A549 (cell line): ENCODE results near the gene POU2F3. TPM values are rescaled to one million over a fixed set of nuclear protein-coding genes. Genes with fewer than 3 reads are reported as not detected.

Experiments used
- ATAC-seq, 2 experiments: fragments of 200-7000 bp in 1 of 2; fragments of >200 bp in 1 of 2; cut with Nextera tagmentation in 1 of 2; cut with Tn5 transposase in 1 of 2; 3 replicates each; pipeline versions ENCODE4 v1.8.0 to v1.9.1; 2018 to 2020; ENCODE audit warnings: mild to moderate bottlenecking in 1 of 2, moderate library complexity in 1 of 2
- CTCF ChIA-PET: fragments of 300-600 bp; sonication (Branson Sonifier 250); formaldehyde crosslinking; extraction: SDS; loops from one replicate; lab custom pipeline; 2021; ENCODE audit warnings: antibody characterized with exemption, inconsistent platforms; lab: Yijun Ruan, JAX
- POLR2A ChIA-PET: fragments of 350-600 bp; formaldehyde crosslinking; extraction: SDS; loops from one replicate; lab custom pipeline; 2021; ENCODE audit warnings: antibody characterized with exemption, inconsistent platforms; lab: Yijun Ruan, JAX
- DNase-seq, 2 experiments: peaks; one replicate each; pipeline versions ENCODE4 v3.0.0 to v3.0.0-alpha.2; 2011 to 2016; ENCODE audit warnings: low read depth in 1 of 2, low spot score in 1 of 2
- FAIRE-seq: peaks from 2 replicates; lab custom pipeline; 2011; peaks lifted over from hg19 to GRCh38; lab: Jason Lieb, UNC
- H3K27ac ChIP-seq, 2 experiments: fragments of >200 bp; sonication (Bioruptor Twin); formaldehyde crosslinking; 3 replicates each; pipeline ENCODE4 v1.5.1; 2016 to 2017
- H3K4me1 ChIP-seq: fragments of >200 bp; sonication (Bioruptor Twin); formaldehyde crosslinking; 3 replicates; pipeline ENCODE4 v1.6.1; 2016
- H3K4me2 ChIP-seq: fragments of >200 bp; sonication (Bioruptor Twin); formaldehyde crosslinking; 3 replicates; pipeline ENCODE4 v1.6.1; 2016
- H3K4me3 ChIP-seq: fragments of >200 bp; sonication (Bioruptor Twin); formaldehyde crosslinking; 3 replicates; pipeline ENCODE4 v1.5.1; 2016
- H3K9me3 ChIP-seq: fragments of >200 bp; sonication (Bioruptor Twin); formaldehyde crosslinking; 3 replicates; pipeline ENCODE4 v1.6.1; 2016
- BHLHE40 ChIP-seq: IDR thresholded peaks from 2 replicates; pipeline ENCODE4 v1.6.1; 2012; ENCODE audit warnings: low read depth, low read length, inconsistent platforms
- CBX2 ChIP-seq: fragments of 200-600 bp; sonication (generic); IDR thresholded peaks from 2 replicates; pipeline ENCODE4 v1.6.1; 2016; ENCODE audit warnings: low read depth, mild to moderate bottlenecking, borderline replicate concordance
- CBX8 ChIP-seq: fragments of 200-600 bp; sonication (generic); IDR thresholded peaks from 2 replicates; pipeline ENCODE4 v1.6.1; 2016
- CEBPB ChIP-seq, 2 experiments: fragments of >200 bp in 1 of 2; sonication (Bioruptor Twin) in 1 of 2; formaldehyde crosslinking in 1 of 2; IDR thresholded peaks; 2 replicates each; pipeline ENCODE4 v1.6.1; 2012 to 2016
- FOSB ChIP-seq: fragments of 250-450 bp; sonication (Bioruptor Pico); IDR thresholded peaks from 2 replicates; pipeline ENCODE4 v1.5.0; 2020; ENCODE audit warnings: mild to moderate bottlenecking, moderate library complexity
- FOXS1 ChIP-seq: fragments of 250-450 bp; sonication (Bioruptor Pico); IDR thresholded peaks from 2 replicates; pipeline ENCODE4 v1.5.0; 2020; ENCODE audit warnings: mild to moderate bottlenecking, moderate library complexity
- HDAC2 ChIP-seq: fragments of 200-600 bp; sonication (generic); IDR thresholded peaks from 2 replicates; pipeline ENCODE4 v1.6.1; 2016
- HES2 ChIP-seq: fragments of >200 bp; sonication (Bioruptor Twin); formaldehyde crosslinking; IDR thresholded peaks from 2 replicates; pipeline ENCODE4 v1.6.1; 2016
- HOXA7 ChIP-seq: fragments of 250-450 bp; sonication (Bioruptor Pico); IDR thresholded peaks from 2 replicates; pipeline ENCODE4 v1.5.0; 2020; ENCODE audit warnings: mild to moderate bottlenecking, moderate library complexity
- HOXB5 ChIP-seq: fragments of 250-450 bp; sonication (Bioruptor Pico); IDR thresholded peaks from 2 replicates; pipeline ENCODE4 v1.5.0; 2020; ENCODE audit warnings: mild to moderate bottlenecking, moderate library complexity
- JUN ChIP-seq, 2 experiments: fragments of >200 bp; sonication (Bioruptor Twin); formaldehyde crosslinking; IDR thresholded peaks; 2 replicates in 1 of 2; 3 replicates in 1 of 2; pipeline ENCODE4 v1.6.1; 2016 to 2017
- KDM1A ChIP-seq: fragments of 200-600 bp; sonication (generic); IDR thresholded peaks from 2 replicates; pipeline ENCODE4 v1.6.1; 2016; ENCODE audit warnings: low read depth, mild to moderate bottlenecking
- NFE2L2 ChIP-seq: fragments of 150-350 bp; conservative IDR thresholded peaks from 2 replicates; pipeline ENCODE4 v1.6.1; 2014; ENCODE audit warnings: low read length
- NR3C1 ChIP-seq: fragments of >200 bp; sonication (Bioruptor Twin); formaldehyde crosslinking; IDR thresholded peaks from 3 replicates; pipeline ENCODE4 v1.6.1; 2017
- PBX3 ChIP-seq: IDR thresholded peaks from 2 replicates; pipeline ENCODE4 v1.6.1; 2012
- PHF8 ChIP-seq: fragments of 200-600 bp; sonication (generic); IDR thresholded peaks from 2 replicates; pipeline ENCODE4 v1.6.1; 2016; ENCODE audit warnings: low read depth, mild to moderate bottlenecking, antibody characterized with exemption, moderate library complexity, borderline replicate concordance
- RARB ChIP-seq: fragments of 250-450 bp; sonication (Bioruptor Pico); IDR thresholded peaks from 2 replicates; pipeline ENCODE4 v1.8.0; 2021; ENCODE audit warnings: mild to moderate bottlenecking, moderate library complexity
- RCOR1 ChIP-seq: fragments of 150-350 bp; IDR thresholded peaks from 2 replicates; pipeline ENCODE4 v1.6.1; 2014; ENCODE audit warnings: antibody characterized with exemption, low read length, low read depth
- RNF2 ChIP-seq: fragments of 200-600 bp; sonication (generic); IDR thresholded peaks from 2 replicates; pipeline ENCODE4 v1.6.1; 2016; ENCODE audit warnings: low read depth, mild to moderate bottlenecking, antibody characterized with exemption, moderate library complexity, borderline replicate concordance
- SREBF2 ChIP-seq: fragments of 450-650 bp; IDR thresholded peaks from 2 replicates; pipeline ENCODE4 v1.6.1; 2014; ENCODE audit warnings: mild to moderate bottlenecking, moderate library complexity
- TP53 ChIP-seq: fragments of 250-450 bp; sonication (Bioruptor Pico); IDR thresholded peaks from 2 replicates; pipeline ENCODE4 v1.5.0; 2021; ENCODE audit warnings: mild to moderate bottlenecking, moderate library complexity
- ZC3H11A ChIP-seq: fragments of 450-650 bp; IDR thresholded peaks from 2 replicates; pipeline ENCODE4 v1.6.1; 2014; ENCODE audit warnings: antibody characterized with exemption, mild to moderate bottlenecking
- ZNF302 ChIP-seq: fragments of 250-450 bp; sonication (Bioruptor Pico); IDR thresholded peaks from 2 replicates; pipeline ENCODE4 v1.9.0; 2021; ENCODE audit warnings: inconsistent platforms, mild to moderate bottlenecking, moderate library complexity
- WGBS: methylation state at CpG from one replicate; pipeline ENCODE4 v1.1.6; 2017; ENCODE audit errors: missing lambda C conversion rate; 5-methylcytosine and 5-hydroxymethylcytosine counted together
- polyA plus RNA-seq, 4 experiments: library from polyadenylated mRNA; depleted of rRNA in 3 of 4; stranded (reverse); fragments of >200 nt; fragmentation: RNase III in 1 of 4; extraction: RNeasy Plus Mini Kit Qiagen cat#74134 plus additional on column Dnase treatment in 1 of 4; gene quantifications; 2 replicates in 3 of 4; 3 replicates in 1 of 4; pipeline ENCODE4 v1.2.3, GENCODE V29; 2011 to 2017
- TF ChIP-seq, protein P1 (sequence below): fragments of 450-650 bp; IDR thresholded peaks from 2 replicates; pipeline ENCODE4 v1.6.1; 2014; ENCODE audit warnings: antibody characterized with exemption

The POU2F3 gene
- polyA plus RNA-seq, 2 of the 4 experiments (the other 2 are of a cell fraction): not detected

DNA sequence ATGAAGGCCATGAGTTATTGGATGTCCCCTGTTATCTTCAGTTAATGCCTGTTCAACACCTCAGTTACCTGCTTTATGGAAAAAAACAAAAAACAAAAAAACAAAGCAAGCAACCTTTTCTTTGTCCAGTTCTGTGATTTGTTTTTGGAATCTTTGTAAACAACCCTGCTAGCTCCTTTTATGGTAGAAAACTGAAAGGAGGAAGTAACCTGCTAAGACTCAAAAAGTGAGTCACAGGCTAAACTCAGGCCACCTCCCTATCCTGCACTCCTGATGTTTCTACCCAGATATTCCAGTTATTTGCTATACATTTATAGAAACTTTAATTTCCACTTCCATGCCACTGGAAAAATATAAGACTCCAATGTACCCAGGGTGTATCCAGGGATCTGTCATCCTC is 64.6 kb downstream of the POU2F3 start:
- ChIA-PET POLR2A (no interaction called here), CTCF (interaction anchor here (2.0 to 15.7 kb wide), 8 partner anchors 9 to 133 kb away, joined by 5 to 407 read pairs (median 20); partner anchors contain the start of gene POU2F3)
- H3K9me3 ChIP-seq: no peaks in the 10 kb centered on the region
- H3K4me1 ChIP-seq: peaks cover 22% of the 10 kb centered on the region
- DNase-seq (peak; percentile 19 to 43), FAIRE-seq (no peak), ATAC-seq (no peak)
- no peak for TF ChIP-seq HES2
- H3K27ac ChIP-seq: no peak overlapping the region
- no peak overlapping the region for H3K4me3 ChIP-seq
- peak overlapping the region; percentile 23; the same call in 1 of the 3 replicates for H3K4me2 ChIP-seq

DNA sequence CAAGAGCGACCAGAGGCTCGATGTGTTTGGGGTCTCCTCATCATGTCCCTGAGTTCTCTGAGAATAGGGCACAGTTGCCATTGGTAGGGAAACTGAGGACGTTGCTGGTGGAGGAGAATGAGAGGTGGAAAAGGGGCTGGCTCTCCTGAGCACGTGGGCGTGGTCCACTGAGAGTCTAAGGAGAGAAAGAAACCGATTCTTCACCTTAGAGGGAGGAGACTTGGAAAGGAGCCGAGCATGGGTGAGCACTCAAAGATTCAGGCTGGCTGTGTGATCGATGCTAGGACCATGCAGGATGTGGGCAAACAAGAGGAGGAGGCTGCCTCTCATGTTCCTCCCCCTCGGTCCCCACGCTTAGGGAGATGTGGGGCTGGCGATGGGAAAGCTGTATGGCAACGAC is 65.3 kb downstream of the POU2F3 start:
- CTCF ChIA-PET: interaction anchor here (0.7 to 15.7 kb wide), 4 partner anchors 58 to 137 kb away, joined by 3 to 407 read pairs (median 54); partner anchors contain the start of gene POU2F3
- WGBS: 61% methylated on average over 9 of the region's 12 CpGs
- POLR2A ChIA-PET: no interaction called here
- H3K27ac ChIP-seq: no peak overlapping the region; a peak in 1 of 6 replicates
- no peak for ATAC-seq
- no peak for FAIRE-seq
- H3K4me1 ChIP-seq: peaks cover 16% of the 10 kb centered on the region
- no peak for DNase-seq
- no peak overlapping the region for H3K4me2 ChIP-seq
- H3K4me3 ChIP-seq: no peak overlapping the region
- no peaks in the 10 kb centered on the region for H3K9me3 ChIP-seq
- TF ChIP-seq RCOR1 (no peak), FOXS1 (CRISPR knock-in tag) (no peak), ZNF302 (CRISPR knock-in tag) (no peak), CBX2 (no peak), CEBPB (IDR thresholded peaks at IDR 0.05) (no peak), SREBF2 (no peak), FOSB (no peak), BHLHE40 (no peak), PHF8 (no peak), PBX3 (no peak), NR3C1 (no peak), JUN (IDR thresholded peaks at IDR 0.05) (no peak)

DNA sequence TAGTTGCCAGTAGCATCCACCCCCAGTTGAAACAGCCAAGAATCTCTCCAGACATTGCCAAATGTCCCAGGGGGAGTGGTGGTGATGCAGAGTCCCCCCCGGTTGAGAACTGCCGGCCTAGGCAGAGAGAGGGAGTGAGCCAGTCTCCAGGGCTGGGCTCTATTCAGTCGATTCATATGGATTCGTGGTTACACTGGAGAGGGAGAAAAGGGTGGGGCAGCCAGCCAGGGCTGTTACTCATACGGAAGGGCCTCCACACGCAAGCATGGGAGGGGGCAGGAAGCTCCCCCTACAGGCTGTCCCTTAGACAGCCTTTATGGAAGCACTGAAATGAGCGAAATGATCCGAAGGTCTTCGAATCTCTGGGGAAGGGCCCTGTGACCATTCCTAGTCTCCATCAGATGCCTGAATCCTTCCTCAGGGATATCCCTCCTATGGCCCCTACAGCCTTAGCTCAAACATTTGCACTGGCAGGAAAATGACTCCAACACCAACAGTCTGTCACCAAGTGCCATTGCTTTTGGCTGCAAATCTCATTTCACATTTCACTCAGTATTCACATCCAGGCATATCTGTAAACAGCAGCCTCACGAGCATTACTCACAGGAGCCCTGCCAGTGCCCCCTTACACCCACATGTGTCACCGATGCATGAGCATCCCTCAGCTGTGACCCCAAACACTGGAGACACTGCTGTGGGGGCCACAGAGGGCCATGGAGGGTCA is 66.7 kb downstream of the POU2F3 start:
- Histone ChIP-seq H3K27ac (no peak overlapping the region), H3K4me1 (peaks cover 16% of the 10 kb centered on the region), H3K4me2 (0 out of 3 replicates have a peak overlapping the region, but pooled peaks have one; percentile 5), H3K9me3 (no peaks in the 10 kb centered on the region), H3K4me3 (no peak overlapping the region)
- ATAC-seq (peak; percentile 67 to 74), DNase-seq (peak; percentile 31 to 65), FAIRE-seq (no peak)
- 36% methylated on average over 11 of the region's 11 CpGs for WGBS
- TF ChIP-seq CBX8: no peak
- TF ChIP-seq NFE2L2: no peak
- no peak for TF ChIP-seq NR3C1
- TF ChIP-seq CBX2: no peak
- TF ChIP-seq SREBF2: no peak
- ChIA-PET POLR2A (no interaction called here), CTCF (interaction anchor here (1.0 to 15.7 kb wide), 5 partner anchors 8 to 135 kb away, joined by 3 to 407 read pairs (median 3); partner anchors contain the start of gene POU2F3)

DNA sequence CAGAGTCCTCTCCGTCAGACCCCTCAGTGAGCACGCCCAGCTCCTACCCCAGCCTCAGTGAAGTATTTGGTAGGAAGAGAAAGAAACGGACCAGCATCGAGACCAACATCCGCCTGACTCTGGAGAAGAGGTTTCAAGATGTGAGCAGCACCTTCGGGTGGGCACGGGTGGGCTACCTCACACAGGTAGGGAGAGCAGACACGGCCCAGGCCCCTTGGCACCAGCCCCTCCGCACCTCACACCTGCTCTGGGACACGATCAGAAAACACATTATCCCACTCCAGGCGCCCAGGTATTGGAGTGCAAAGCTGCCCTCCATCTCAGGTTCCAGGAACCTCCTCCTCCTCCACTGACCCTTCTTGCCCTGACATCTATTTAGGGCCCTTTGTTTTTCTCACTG is 67.5 kb downstream of the POU2F3 start:
- no peak for TF ChIP-seq HOXB5 (CRISPR knock-in tag)
- TF ChIP-seq, protein P1, sequence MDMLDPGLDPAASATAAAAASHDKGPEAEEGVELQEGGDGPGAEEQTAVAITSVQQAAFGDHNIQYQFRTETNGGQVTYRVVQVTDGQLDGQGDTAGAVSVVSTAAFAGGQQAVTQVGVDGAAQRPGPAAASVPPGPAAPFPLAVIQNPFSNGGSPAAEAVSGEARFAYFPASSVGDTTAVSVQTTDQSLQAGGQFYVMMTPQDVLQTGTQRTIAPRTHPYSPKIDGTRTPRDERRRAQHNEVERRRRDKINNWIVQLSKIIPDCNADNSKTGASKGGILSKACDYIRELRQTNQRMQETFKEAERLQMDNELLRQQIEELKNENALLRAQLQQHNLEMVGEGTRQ: no peak
- TF ChIP-seq HDAC2: no peak
- TF ChIP-seq RARB (CRISPR knock-in tag): no peak
- TF ChIP-seq HOXA7: no peak
- TF ChIP-seq PHF8: no peak
- TF ChIP-seq RNF2: no peak
- no peak for TF ChIP-seq CEBPB (IDR thresholded peaks at IDR 0.05)
- no peak for TF ChIP-seq ZC3H11A
- TF ChIP-seq FOXS1 (CRISPR knock-in tag): no peak
- TF ChIP-seq KDM1A: no peak
- no peak for TF ChIP-seq TP53
- FAIRE-seq (no peak), DNase-seq (no peak), ATAC-seq (no peak)
- Histone ChIP-seq H3K27ac (no peak overlapping the region), H3K4me3 (no peak overlapping the region), H3K4me1 (peaks cover 16% of the 10 kb centered on the region), H3K4me2 (no peak overlapping the region), H3K9me3 (no peaks in the 10 kb centered on the region)
- 90% methylated on average over 11 of the region's 11 CpGs for WGBS
- ChIA-PET POLR2A (no interaction called here), CTCF (interaction anchor here (1.0 to 15.7 kb wide), 4 partner anchors 10 to 136 kb away, joined by 3 to 407 read pairs (median 4); partner anchors contain the start of gene POU2F3)
